Measurements from ENCODE around the gene NPC1. TPM values are rescaled to one million over a fixed set of nuclear protein-coding genes. Genes with fewer than 3 reads are reported as not detected.

Gene NPC1
- total RNA-seq, 1 experiment from 2014 or later: 51.6 TPM

DNA sequence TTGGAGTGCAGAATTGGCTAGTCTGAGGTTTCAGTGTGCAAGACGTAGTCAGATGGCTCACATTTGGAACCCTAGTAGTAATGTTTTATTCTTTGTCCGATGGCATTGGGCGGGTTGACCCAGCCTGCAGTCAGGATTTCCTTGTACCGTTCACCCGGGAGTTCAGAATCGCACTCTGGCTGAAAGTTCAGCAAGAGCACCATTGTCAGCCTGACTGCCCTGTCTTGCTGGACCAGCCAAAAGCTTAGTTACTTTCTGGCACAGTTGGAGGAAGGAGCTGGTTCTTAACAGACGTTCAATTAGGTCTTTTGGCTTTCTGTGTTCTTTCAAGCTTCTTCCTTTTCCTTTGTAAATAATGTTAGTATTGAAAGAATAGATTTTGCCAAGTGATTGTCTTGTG, 64.4 kb downstream of the NPC1 start:
- TF ChIP-seq EZH2 (IDR thresholded peaks at IDR 0.05) (no peak), SP1 (IDR thresholded peaks at IDR 0.05; ENCODE audit: low read depth) (no peak), SRF (IDR thresholded peaks at IDR 0.05; ENCODE audit: low read depth) (no peak), ZNF274 (IDR thresholded peaks at IDR 0.05; ENCODE audit: low read depth, low read length) (no peak), YY1 (IDR thresholded peaks at IDR 0.05; ENCODE audit: extremely low read depth, insufficient replicate concordance, low read depth, low read length) (no peak), CEBPB (IDR thresholded peaks at IDR 0.05; ENCODE audit: low read depth) (no peak), ELF1 (IDR thresholded peaks at IDR 0.05; ENCODE audit: borderline replicate concordance, low read depth) (no peak), JUND (IDR thresholded peaks at IDR 0.05) (no peak), RAD21 (IDR thresholded peaks at IDR 0.05; ENCODE audit: low read depth) (no peak), FOSL1 (IDR thresholded peaks at IDR 0.05; ENCODE audit: low read depth) (no peak), SIN3A (IDR thresholded peaks at IDR 0.05; ENCODE audit: low read depth) (no peak), EGR1 (IDR thresholded peaks at IDR 0.05; ENCODE audit: low read depth) (no peak), TCF7L2 (IDR thresholded peaks at IDR 0.05; ENCODE audit: borderline replicate concordance, extremely low read depth, insufficient read depth, insufficient read length) (no peak), POLR2A (IDR thresholded peaks at IDR 0.05; ENCODE audit: borderline replicate concordance, extremely low read depth, insufficient read depth, insufficient read length) (no peak), CBX3 (IDR thresholded peaks at IDR 0.05; ENCODE audit: low read depth) (no peak), EZH2phosphoT487 (IDR thresholded peaks at IDR 0.05; ENCODE audit: borderline replicate concordance) (no peak)
- TF ChIP-seq, protein P1, sequence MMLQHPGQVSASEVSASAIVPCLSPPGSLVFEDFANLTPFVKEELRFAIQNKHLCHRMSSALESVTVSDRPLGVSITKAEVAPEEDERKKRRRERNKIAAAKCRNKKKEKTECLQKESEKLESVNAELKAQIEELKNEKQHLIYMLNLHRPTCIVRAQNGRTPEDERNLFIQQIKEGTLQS (IDR thresholded peaks at IDR 0.05): no peak
- TF ChIP-seq, protein P2, sequence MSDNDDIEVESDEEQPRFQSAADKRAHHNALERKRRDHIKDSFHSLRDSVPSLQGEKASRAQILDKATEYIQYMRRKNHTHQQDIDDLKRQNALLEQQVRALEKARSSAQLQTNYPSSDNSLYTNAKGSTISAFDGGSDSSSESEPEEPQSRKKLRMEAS (IDR thresholded peaks at IDR 0.05): no peak
- TF ChIP-seq, protein P3, sequence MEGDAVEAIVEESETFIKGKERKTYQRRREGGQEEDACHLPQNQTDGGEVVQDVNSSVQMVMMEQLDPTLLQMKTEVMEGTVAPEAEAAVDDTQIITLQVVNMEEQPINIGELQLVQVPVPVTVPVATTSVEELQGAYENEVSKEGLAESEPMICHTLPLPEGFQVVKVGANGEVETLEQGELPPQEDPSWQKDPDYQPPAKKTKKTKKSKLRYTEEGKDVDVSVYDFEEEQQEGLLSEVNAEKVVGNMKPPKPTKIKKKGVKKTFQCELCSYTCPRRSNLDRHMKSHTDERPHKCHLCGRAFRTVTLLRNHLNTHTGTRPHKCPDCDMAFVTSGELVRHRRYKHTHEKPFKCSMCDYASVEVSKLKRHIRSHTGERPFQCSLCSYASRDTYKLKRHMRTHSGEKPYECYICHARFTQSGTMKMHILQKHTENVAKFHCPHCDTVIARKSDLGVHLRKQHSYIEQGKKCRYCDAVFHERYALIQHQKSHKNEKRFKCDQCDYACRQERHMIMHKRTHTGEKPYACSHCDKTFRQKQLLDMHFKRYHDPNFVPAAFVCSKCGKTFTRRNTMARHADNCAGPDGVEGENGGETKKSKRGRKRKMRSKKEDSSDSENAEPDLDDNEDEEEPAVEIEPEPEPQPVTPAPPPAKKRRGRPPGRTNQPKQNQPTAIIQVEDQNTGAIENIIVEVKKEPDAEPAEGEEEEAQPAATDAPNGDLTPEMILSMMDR (IDR thresholded peaks at IDR 0.05 in 2 of 3, conservative IDR thresholded peaks at IDR 0.05 in 1 of 3; ENCODE audit: borderline replicate concordance in 1 of 3, insufficient read depth in 1 of 3, low read depth in 2 of 3, low read length in 2 of 3): no peak
- TF ChIP-seq, protein P4, sequence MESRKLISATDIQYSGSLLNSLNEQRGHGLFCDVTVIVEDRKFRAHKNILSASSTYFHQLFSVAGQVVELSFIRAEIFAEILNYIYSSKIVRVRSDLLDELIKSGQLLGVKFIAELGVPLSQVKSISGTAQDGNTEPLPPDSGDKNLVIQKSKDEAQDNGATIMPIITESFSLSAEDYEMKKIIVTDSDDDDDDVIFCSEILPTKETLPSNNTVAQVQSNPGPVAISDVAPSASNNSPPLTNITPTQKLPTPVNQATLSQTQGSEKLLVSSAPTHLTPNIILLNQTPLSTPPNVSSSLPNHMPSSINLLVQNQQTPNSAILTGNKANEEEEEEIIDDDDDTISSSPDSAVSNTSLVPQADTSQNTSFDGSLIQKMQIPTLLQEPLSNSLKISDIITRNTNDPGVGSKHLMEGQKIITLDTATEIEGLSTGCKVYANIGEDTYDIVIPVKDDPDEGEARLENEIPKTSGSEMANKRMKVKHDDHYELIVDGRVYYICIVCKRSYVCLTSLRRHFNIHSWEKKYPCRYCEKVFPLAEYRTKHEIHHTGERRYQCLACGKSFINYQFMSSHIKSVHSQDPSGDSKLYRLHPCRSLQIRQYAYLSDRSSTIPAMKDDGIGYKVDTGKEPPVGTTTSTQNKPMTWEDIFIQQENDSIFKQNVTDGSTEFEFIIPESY (IDR thresholded peaks at IDR 0.05; ENCODE audit: extremely low read depth, insufficient replicate concordance, low read length): no peak
- CTCF ChIA-PET: no interaction called here
- no peaks in the 10 kb centered on the region for H4K20me1 ChIP-seq (ENCODE audit: insufficient read depth)
- no peaks in the 10 kb centered on the region for H3K9me3 ChIP-seq (ENCODE audit: control insufficient read depth in 1 of 2, insufficient read depth in 1 of 2, low read depth in 1 of 2, low read length in 2 of 2)
- no peak overlapping the region for H3K4me3 ChIP-seq (replicated peaks in 1 of 2; ENCODE audit: low read depth in 1 of 2, low read length in 2 of 2)
- no peak overlapping the region for H3K4me2 ChIP-seq (ENCODE audit: low read length)
- no peaks in the 10 kb centered on the region for H3K27me3 ChIP-seq (ENCODE audit: insufficient read depth, low read length)
- H3K79me2 ChIP-seq (ENCODE audit: insufficient read depth, low read length): no peaks in the 10 kb centered on the region
- no TSS peak for BruUV-seq (replicated peaks)
- H3K36me3 ChIP-seq (ENCODE audit: control insufficient read depth in 1 of 2, insufficient read depth in 2 of 2, low read length in 2 of 2): peaks cover 43 to 44% of the 10 kb centered on the region in 2 experiments
- RAD21 ChIA-PET (ENCODE audit: low non-redundant PET in 1 of 2, low total read pairs in 2 of 2, uncharacterized antibody in 2 of 2, unreplicated experiment in 2 of 2): no interaction called here
- H3K9me2 ChIP-seq (ENCODE audit: insufficient read depth): no peaks in the 10 kb centered on the region
- no peaks in the 10 kb centered on the region for H3K4me1 ChIP-seq (ENCODE audit: control insufficient read depth in 1 of 2, insufficient read depth in 2 of 2, low read length in 2 of 2)
- H2AFZ ChIP-seq (ENCODE audit: low read depth, low read length, poor library complexity, severe bottlenecking): no peak overlapping the region
- intact Hi-C loops (cut with micrococcal nuclease): no loop called here
- POLR2A ChIA-PET: no interaction called here
- ATAC-seq: no peak
- H3K9ac ChIP-seq (ENCODE audit: low read length): no peak overlapping the region
- no peak for DNase-seq (ENCODE audit: low read depth, low spot score)
- no peak overlapping the region for H3K27ac ChIP-seq (ENCODE audit: low read depth, low read length)
